ENCODE measurements around the gene TM9SF4.
"Not testable (repeated sequence)": the region's sequence is repeated elsewhere in the genome, so short reads cannot be mapped to it uniquely, and the experiment has no call there.

The TM9SF4 gene

GRCh38 chr20:32190616-32191415 is 81.3 kb downstream of the TM9SF4 start:
- DNase-seq, result no peak

- DNase-seq, result no peak
Observed at GRCh38 chr20:32191422-32191821, 81.9 kb downstream of the TM9SF4 start.

GRCh38 chr20:32191873-32192272 is 82.4 kb downstream of the TM9SF4 start:
- no peak for DNase-seq

GRCh38 chr20:32192698-32193097 is 83.2 kb downstream of the TM9SF4 start:
- DNase-seq, result no peak

GRCh38 chr20:32193336-32193735 is 83.8 kb downstream of the TM9SF4 start:
- not testable (repeated sequence) for DNase-seq

- DNase-seq, result no peak
Observed at GRCh38 chr20:32193996-32194395, 84.5 kb downstream of the TM9SF4 start.

GRCh38 chr20:32195581-32195980 is 86.1 kb downstream of the TM9SF4 start:
- no peak for DNase-seq

GRCh38 chr20:32196613-32197012 is 87.1 kb downstream of the TM9SF4 start:
- not testable (repeated sequence) for DNase-seq

- DNase-seq, result not testable (repeated sequence)
Observed at GRCh38 chr20:32197136-32197535, 87.6 kb downstream of the TM9SF4 start.

- no peak for DNase-seq
Observed at GRCh38 chr20:32199006-32199405, 89.5 kb downstream of the TM9SF4 start.

- peak; percentile 47 for DNase-seq
Observed at GRCh38 chr20:32201296-32201976, 91.9 kb downstream of the TM9SF4 start.

- no peak for DNase-seq
Observed at GRCh38 chr20:32201977-32202363, 92.5 kb downstream of the TM9SF4 start.

- no peak for DNase-seq
Observed at GRCh38 chr20:32203356-32204204, 94.1 kb downstream of the TM9SF4 start.

- DNase-seq, result no peak
Observed at GRCh38 chr20:32204205-32205109, 94.9 kb downstream of the TM9SF4 start.

GRCh38 chr20:32205110-32205842 is 95.8 kb downstream of the TM9SF4 start:
- DNase-seq, result no peak

GRCh38 chr20:32205843-32206759 is 96.6 kb downstream of the TM9SF4 start:
- no peak for DNase-seq

- DNase-seq, result no peak
Observed at GRCh38 chr20:32206760-32207625, 97.5 kb downstream of the TM9SF4 start.

- DNase-seq, result peak; percentile 89
Observed at GRCh38 chr20:32207626-32208498, 98.3 kb downstream of the TM9SF4 start, which contains the start of the genes PLAGL2 and POFUT1. TSS of gene PLAGL2 (minus strand) at chr20:32207743. CDS start at chr20:32202178, 5,565 bp downstream. TSS of gene POFUT1 (plus strand) at chr20:32207880. CDS start at chr20:32207942, 62 bp downstream.
